CD8-positive, alpha-beta memory T cell (primary cell): ENCODE measurements around the gene IGF2BP1. TPM values are rescaled to one million over a fixed set of nuclear protein-coding genes. Genes with fewer than 3 reads are reported as not detected.
"Not testable (repeated sequence)": the region's sequence is repeated elsewhere in the genome, so short reads cannot be mapped to it uniquely, and the experiment has no call there.

ENCODE experiments used
- CTCF ChIA-PET: fragments of 350-600 bp; sonication (Branson Sonifier 250); formaldehyde crosslinking; loops from one replicate; lab custom pipeline; 2021; ENCODE audit warnings: antibody characterized with exemption; lab: Charles Lee
- POLR2A ChIA-PET: fragments of 350-600 bp; sonication (Branson Sonifier 250); formaldehyde crosslinking; loops from one replicate; lab custom pipeline; 2021; ENCODE audit warnings: antibody characterized with exemption; lab: Charles Lee
- DNase-seq, 5 donors: peaks; one replicate each; pipeline versions ENCODE4 v3.0.0 to v3.0.0-alpha.2; 2020 to 2022; ENCODE audit warnings: mixed read lengths in 1 of 5
- H3K27ac ChIP-seq: one replicate; pipeline ENCODE4 v1.7.0; 2013; ENCODE audit warnings: low read depth, mild to moderate bottlenecking, low read length, moderate library complexity
- H3K27me3 ChIP-seq: 2 replicates; pipeline ENCODE4 v1.7.0; 2013; ENCODE audit warnings: low read length, mild to moderate bottlenecking; ENCODE audit not compliant: insufficient read depth, poor library complexity, severe bottlenecking
- H3K36me3 ChIP-seq: 2 replicates; pipeline ENCODE4 v1.7.0; 2013; ENCODE audit warnings: mild to moderate bottlenecking, low read length, moderate library complexity; ENCODE audit not compliant: insufficient read depth
- H3K4me1 ChIP-seq: 2 replicates; pipeline ENCODE4 v1.7.0; 2013; ENCODE audit warnings: mild to moderate bottlenecking, low read length, moderate library complexity; ENCODE audit not compliant: insufficient read depth
- H3K4me3 ChIP-seq: 2 replicates; pipeline ENCODE4 v1.7.0; 2013; ENCODE audit warnings: mild to moderate bottlenecking, low read length
- H3K9me3 ChIP-seq: 2 replicates; pipeline ENCODE4 v1.7.0; 2013; ENCODE audit warnings: mild to moderate bottlenecking, low read length
- H3K27ac Mint-ChIP-seq, 8 donors: one replicate each; pipeline ENCODE4 v1.8.0; 2020 to 2021; ENCODE audit warnings: mixed read lengths in 8 of 8, mild to moderate bottlenecking in 6 of 8, inconsistent platforms in 3 of 8, moderate library complexity in 3 of 8
- H3K27me3 Mint-ChIP-seq, 2 donors: one replicate each; pipeline ENCODE4 v1.8.0; 2020 to 2021; ENCODE audit warnings: mixed read lengths in 2 of 2, mild to moderate bottlenecking in 1 of 2, moderate library complexity in 1 of 2
- H3K36me3 Mint-ChIP-seq, 3 donors: one replicate each; pipeline ENCODE4 v1.8.0; 2020 to 2021; ENCODE audit warnings: mixed read lengths in 3 of 3, inconsistent platforms in 1 of 3, mild to moderate bottlenecking in 1 of 3
- H3K4me1 Mint-ChIP-seq, 3 donors: one replicate each; pipeline ENCODE4 v1.8.0; 2020 to 2021; ENCODE audit warnings: mixed read lengths in 3 of 3, inconsistent platforms in 1 of 3, mild to moderate bottlenecking in 1 of 3
- H3K4me3 Mint-ChIP-seq, 7 donors: one replicate each; pipeline ENCODE4 v1.8.0; 2020 to 2021; ENCODE audit warnings: mixed read lengths in 7 of 7, mild to moderate bottlenecking in 6 of 7, moderate library complexity in 4 of 7, inconsistent platforms in 2 of 7
- H3K9me3 Mint-ChIP-seq, 5 donors: one replicate each; pipeline ENCODE4 v1.8.0; 2020 to 2022; ENCODE audit warnings: mixed read lengths in 5 of 5, mild to moderate bottlenecking in 3 of 5, moderate library complexity in 2 of 5, inconsistent platforms in 1 of 5
- polyA plus RNA-seq: library from polyadenylated mRNA; unstranded; fragments of 300-500 nt; fragmentation: Illumina TruSeq; gene quantifications from one replicate; pipeline ENCODE4 v1.2.3, GENCODE V29; 2021
- total RNA-seq, 2 experiments: library from RNA; stranded (reverse); gene quantifications; one replicate each; pipeline ENCODE4 v1.2.3, GENCODE V29; 2021

IGF2BP1 gene
- total and polyA plus RNA-seq, 3 experiments from 2014 or later: 0.24 to 0.28 TPM; not detected in 1

DNA sequence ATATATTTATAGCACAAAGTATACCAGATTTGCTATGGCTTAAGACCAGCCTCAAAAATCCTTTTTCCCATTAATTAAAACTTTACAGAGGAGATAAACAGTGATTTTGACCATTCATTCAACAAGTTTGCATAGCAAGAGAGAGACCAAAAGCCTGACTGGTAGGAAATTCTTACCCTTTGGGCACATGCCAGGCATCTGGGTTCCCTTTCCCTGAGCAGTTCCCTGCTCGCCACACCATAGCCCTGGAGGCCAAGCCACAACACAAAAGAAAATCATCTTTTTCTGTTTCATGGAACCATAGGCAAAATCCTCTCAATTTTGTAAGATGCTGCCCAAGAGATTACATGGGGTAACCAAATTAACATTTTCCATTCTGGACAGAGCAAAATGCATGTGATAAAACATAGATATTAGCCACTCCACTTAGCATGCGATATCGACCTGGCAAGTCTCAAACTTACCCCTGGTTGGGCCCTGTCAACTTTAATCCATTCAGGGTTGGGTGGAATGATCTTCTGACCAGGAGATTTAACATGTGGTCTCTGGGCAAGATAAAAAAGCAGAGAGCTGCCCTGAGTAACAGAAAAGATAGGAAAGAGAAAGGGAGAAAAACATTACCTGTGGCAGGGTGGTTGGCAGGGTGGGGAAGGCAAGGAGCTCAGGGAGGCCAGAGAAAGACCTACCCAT, 77.8 kb downstream of the IGF2BP1 start:
- peaks cover 0 to 4% (median 0%) of the 10 kb centered on the region in 5 donors for H3K9me3 Mint-ChIP-seq
- no peak overlapping the region for H3K27ac Mint-ChIP-seq
- no peak for DNase-seq
- Histone ChIP-seq H3K27me3 (no peaks in the 10 kb centered on the region), H3K9me3 (no peaks in the 10 kb centered on the region), H3K4me3 (no peak overlapping the region), H3K4me1 (no peaks in the 10 kb centered on the region), H3K36me3 (no peaks in the 10 kb centered on the region), H3K27ac (no peak overlapping the region)
- peaks cover 13 to 39% of the 10 kb centered on the region in 2 donors for H3K27me3 Mint-ChIP-seq
- no peak overlapping the region for H3K4me3 Mint-ChIP-seq
- ChIA-PET CTCF (interaction anchor here (0.7 kb wide), 1 partner anchor 9 kb away, joined by 3 read pairs; no protein-coding TSS in a partner anchor), POLR2A (no interaction called here)
- peaks cover 0 to 2% (median 0%) of the 10 kb centered on the region in 3 donors for H3K36me3 Mint-ChIP-seq
- no peaks in the 10 kb centered on the region for H3K4me1 Mint-ChIP-seq

DNA sequence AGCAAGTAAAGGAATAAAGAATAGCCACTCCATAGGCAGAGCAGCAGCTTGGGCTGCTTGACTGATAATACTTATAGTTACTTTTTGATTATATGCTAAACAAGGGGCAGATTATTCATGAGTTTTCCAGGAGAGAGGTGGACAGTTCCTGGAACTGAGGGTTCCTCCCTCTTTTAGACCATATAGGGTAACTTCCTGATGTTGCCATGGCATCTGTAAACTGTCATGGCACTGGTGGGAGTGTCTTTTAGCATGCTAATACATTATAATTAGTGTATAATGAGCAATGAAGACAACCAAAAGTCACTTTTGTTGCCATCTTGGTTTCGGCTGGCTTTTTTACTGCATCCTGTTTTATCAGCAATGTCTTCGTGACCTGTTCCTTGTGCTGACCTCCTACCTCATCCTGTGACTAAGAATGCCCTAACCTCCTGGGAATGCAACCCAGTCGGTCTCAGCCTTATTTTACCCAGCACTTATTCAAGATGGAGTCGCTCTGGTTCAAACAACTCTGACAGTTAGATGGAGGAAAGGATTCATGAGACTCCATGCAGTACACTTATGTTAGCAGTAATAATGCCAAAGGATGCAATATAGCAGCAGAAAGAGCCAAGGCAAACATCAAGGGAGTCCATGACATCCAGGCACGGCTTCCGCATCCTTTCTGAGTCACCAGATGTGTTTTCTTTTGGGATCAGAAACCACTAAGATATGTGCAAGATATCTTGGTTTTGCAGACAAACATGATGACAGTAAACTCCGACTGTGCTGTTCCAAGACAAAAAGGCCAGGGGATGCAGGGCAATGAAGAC, 79.6 kb downstream of the IGF2BP1 start:
- H3K4me1 ChIP-seq: no peaks in the 10 kb centered on the region
- ChIA-PET POLR2A (no interaction called here), CTCF (no interaction called here)
- peaks cover 15 to 45% of the 10 kb centered on the region in 2 donors for H3K27me3 Mint-ChIP-seq
- H3K27me3 ChIP-seq: no peaks in the 10 kb centered on the region
- no peaks in the 10 kb centered on the region for H3K4me1 Mint-ChIP-seq
- H3K4me3 ChIP-seq: no peak overlapping the region
- H3K27ac ChIP-seq: no peak overlapping the region
- peaks cover 0 to 4% (median 0%) of the 10 kb centered on the region in 5 donors for H3K9me3 Mint-ChIP-seq
- H3K36me3 Mint-ChIP-seq: peaks cover 0 to 2% (median 0%) of the 10 kb centered on the region in 3 donors
- H3K9me3 ChIP-seq: no peaks in the 10 kb centered on the region
- no peak overlapping the region for H3K4me3 Mint-ChIP-seq
- no peak overlapping the region for H3K27ac Mint-ChIP-seq
- DNase-seq: no peak
- no peaks in the 10 kb centered on the region for H3K36me3 ChIP-seq

DNA sequence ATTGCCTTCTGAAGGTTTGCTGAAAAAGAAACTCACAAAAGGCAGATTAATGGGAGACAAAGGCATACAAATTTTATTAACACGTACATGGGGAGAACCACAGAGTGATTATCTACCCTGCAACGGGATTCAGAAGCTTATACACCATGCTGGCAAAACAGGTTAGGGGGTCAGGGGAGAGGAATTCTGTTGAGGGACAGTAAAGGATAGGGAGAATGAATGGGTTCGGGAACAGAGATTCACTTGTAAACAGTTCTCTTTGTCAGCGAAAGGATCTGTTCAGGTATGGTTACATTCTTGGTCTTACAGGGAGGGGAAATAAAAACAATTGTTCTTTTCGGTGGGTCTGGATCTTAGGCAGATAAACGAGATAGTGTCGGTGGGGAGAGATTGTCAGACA, 81.1 kb downstream of the IGF2BP1 start:
- H3K9me3 ChIP-seq: no peaks in the 10 kb centered on the region
- H3K27me3 Mint-ChIP-seq: peaks cover 18 to 51% of the 10 kb centered on the region in 2 donors
- CTCF ChIA-PET: no interaction called here
- peaks cover 0 to 2% (median 0%) of the 10 kb centered on the region in 3 donors for H3K36me3 Mint-ChIP-seq
- no peak overlapping the region for H3K4me3 Mint-ChIP-seq
- no peak overlapping the region for H3K27ac Mint-ChIP-seq
- H3K27ac ChIP-seq: no peak overlapping the region
- H3K4me1 ChIP-seq: no peaks in the 10 kb centered on the region
- no peak for DNase-seq
- no peaks in the 10 kb centered on the region for H3K27me3 ChIP-seq
- peaks cover 0 to 4% (median 0%) of the 10 kb centered on the region in 5 donors for H3K9me3 Mint-ChIP-seq
- no peak overlapping the region for H3K4me3 ChIP-seq
- H3K4me1 Mint-ChIP-seq: no peaks in the 10 kb centered on the region
- no peaks in the 10 kb centered on the region for H3K36me3 ChIP-seq
- POLR2A ChIA-PET: no interaction called here

DNA sequence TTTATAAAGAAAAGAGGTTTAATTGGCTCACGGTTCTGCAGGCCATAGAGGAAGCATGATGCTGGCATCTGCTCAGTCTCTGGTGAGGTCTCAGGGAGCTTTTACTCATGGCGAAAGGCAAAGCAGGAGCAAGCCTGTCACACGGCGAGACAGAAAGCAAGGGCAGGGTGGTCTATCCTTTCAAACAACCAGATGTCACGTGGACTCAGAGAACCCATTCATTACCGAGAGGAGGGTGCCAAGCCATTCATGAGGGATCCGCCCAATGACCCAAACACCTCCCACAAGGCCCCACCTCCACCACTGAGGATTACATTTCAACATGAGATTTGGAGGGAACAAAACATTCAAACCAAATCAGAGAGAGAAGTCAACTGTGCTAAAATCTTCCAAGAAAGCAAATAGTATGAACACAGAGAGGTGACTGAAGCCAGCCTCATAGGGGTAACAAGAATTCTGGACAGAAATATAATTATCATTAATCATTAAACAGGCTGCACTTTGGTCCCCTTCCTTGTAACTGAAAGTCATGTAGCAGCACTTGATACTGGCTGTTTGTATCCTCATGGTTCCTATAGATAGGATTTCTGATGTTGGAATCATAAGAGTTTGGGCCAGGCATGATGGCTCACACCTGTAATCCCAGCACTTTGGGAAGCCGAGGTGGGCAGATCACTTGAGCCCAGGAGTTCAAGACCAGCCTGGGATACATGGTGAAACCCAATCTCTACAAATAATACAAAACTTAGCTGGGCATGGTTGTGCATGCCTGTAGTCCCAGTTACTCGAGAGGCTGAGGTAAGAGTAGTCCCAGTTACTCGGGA, 82.9 kb downstream of the IGF2BP1 start:
- POLR2A ChIA-PET: no interaction called here
- Histone ChIP-seq H3K36me3 (no peaks in the 10 kb centered on the region), H3K4me3 (no peak overlapping the region), H3K9me3 (no peaks in the 10 kb centered on the region), H3K4me1 (no peaks in the 10 kb centered on the region), H3K27ac (no peak overlapping the region), H3K27me3 (no peaks in the 10 kb centered on the region)
- CTCF ChIA-PET: no interaction called here
- no peak for DNase-seq
- H3K4me1 Mint-ChIP-seq: no peaks in the 10 kb centered on the region
- H3K9me3 Mint-ChIP-seq: peaks cover 0 to 4% (median 0%) of the 10 kb centered on the region in 5 donors
- no peak overlapping the region for H3K27ac Mint-ChIP-seq
- H3K4me3 Mint-ChIP-seq: no peak overlapping the region
- H3K27me3 Mint-ChIP-seq: peaks cover 14 to 54% of the 10 kb centered on the region in 2 donors
- peaks cover 0 to 2% (median 0%) of the 10 kb centered on the region in 3 donors for H3K36me3 Mint-ChIP-seq

DNA sequence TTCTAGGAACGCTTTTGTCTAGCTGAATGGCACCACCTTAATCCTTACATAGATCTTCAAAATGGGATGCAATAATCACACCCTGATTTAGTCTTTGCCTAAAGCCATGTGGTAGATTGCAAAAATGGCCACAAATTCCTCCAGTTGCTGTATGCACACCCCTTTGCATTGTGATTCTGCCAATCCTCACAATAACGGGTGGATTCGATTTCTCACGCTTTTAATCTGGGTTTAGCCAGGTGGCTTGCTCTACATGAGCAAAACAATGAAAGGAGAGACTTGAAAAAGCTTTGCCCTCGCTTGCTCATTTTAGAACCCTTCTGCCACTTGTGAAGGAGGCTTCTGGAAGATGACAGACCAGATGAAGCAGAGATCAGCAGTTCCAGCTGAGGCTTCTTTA, 85.0 kb downstream of the IGF2BP1 start:
- no peak for DNase-seq
- peaks cover 4 to 8% (median 5%) of the 10 kb centered on the region in 3 donors for H3K4me1 Mint-ChIP-seq
- no peaks in the 10 kb centered on the region for H3K36me3 Mint-ChIP-seq
- H3K4me3 Mint-ChIP-seq: no peak overlapping the region
- H3K27ac Mint-ChIP-seq: no peak overlapping the region
- peaks cover 0 to 4% (median 0%) of the 10 kb centered on the region in 5 donors for H3K9me3 Mint-ChIP-seq
- no peaks in the 10 kb centered on the region for H3K4me1 ChIP-seq
- ChIA-PET POLR2A (no interaction called here), CTCF (no interaction called here)
- H3K27me3 ChIP-seq: no peaks in the 10 kb centered on the region
- H3K27ac ChIP-seq: no peak overlapping the region
- H3K27me3 Mint-ChIP-seq: peaks cover 18 to 55% of the 10 kb centered on the region in 2 donors
- H3K9me3 ChIP-seq: no peaks in the 10 kb centered on the region
- H3K4me3 ChIP-seq: no peak overlapping the region
- no peaks in the 10 kb centered on the region for H3K36me3 ChIP-seq

DNA sequence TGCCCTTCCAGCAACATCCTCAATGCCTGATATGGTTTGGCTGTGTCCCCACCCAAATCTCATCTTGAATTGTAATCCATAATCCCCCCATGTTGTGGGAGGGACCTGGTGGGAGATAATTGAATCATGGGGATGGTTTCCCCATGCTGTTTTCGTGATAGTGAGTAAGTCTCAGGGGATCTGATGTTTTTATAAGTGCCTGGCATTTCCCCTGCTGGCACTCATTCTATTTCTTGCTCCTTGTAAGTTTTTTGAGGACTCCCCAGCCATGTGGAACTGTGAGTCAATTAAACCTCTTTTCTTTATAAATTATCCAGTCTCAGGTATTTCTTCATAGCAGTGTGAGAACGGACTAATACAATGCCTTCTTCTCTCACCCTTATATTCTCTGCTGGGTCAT, 87.9 kb downstream of the IGF2BP1 start:
- peaks cover 12 to 48% of the 10 kb centered on the region in 2 donors for H3K27me3 Mint-ChIP-seq
- H3K36me3 Mint-ChIP-seq, H3K27ac ChIP-seq, H3K4me3 ChIP-seq, H3K4me1 ChIP-seq, H3K27ac Mint-ChIP-seq, POLR2A ChIA-PET, H3K27me3 ChIP-seq, DNase-seq, H3K4me1 Mint-ChIP-seq, H3K36me3 ChIP-seq, H3K9me3 Mint-ChIP-seq, H3K9me3 ChIP-seq, H3K4me3 Mint-ChIP-seq, CTCF ChIA-PET: not testable (repeated sequence)

DNA sequence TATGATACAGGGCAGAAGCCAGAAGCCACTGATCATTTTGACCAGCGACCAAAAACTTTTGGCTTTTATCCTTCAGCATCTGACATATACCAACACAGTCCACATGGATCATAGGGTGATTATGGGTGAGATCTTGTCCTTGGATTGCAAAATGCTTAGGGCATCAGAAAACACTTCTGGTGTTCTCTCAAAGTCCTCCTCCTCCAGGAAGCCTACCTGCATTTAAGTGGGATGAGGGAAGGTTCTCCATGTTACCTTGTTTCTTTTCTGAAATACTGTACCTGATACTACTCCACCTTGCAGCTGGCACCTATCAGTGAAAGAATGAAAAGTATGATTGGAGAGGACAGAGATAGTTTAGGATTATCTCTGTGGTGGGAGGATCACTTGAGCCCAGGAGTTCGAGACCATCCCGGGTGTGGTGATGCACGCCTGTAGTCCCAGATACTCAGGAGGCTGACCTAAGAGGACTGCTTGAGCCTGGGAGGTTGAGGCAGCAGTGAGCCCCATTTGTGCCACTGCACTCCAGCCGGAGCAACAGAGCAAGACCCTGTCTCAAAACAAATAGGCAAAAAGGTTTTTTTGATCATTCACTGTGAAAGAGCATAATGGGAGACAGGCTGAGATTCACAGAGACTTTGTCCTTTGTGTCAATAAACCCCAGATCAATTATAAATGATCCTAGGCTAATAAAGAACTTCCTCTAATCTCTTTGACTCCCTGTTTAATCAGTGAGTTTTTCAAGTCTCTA, 88.6 kb downstream of the IGF2BP1 start:
- no peaks in the 10 kb centered on the region for H3K27me3 ChIP-seq
- H3K27ac Mint-ChIP-seq: no peak overlapping the region
- H3K4me1 ChIP-seq: no peaks in the 10 kb centered on the region
- no peaks in the 10 kb centered on the region for H3K9me3 ChIP-seq
- POLR2A ChIA-PET: no interaction called here
- no peaks in the 10 kb centered on the region for H3K9me3 Mint-ChIP-seq
- no peak for DNase-seq
- peaks cover 12 to 48% of the 10 kb centered on the region in 2 donors for H3K27me3 Mint-ChIP-seq
- no peaks in the 10 kb centered on the region for H3K36me3 Mint-ChIP-seq
- H3K4me3 ChIP-seq: no peak overlapping the region
- H3K4me1 Mint-ChIP-seq: peaks cover 4 to 8% (median 5%) of the 10 kb centered on the region in 3 donors
- CTCF ChIA-PET: no interaction called here
- no peak overlapping the region for H3K4me3 Mint-ChIP-seq
- H3K36me3 ChIP-seq: no peaks in the 10 kb centered on the region
- H3K27ac ChIP-seq: no peak overlapping the region
